ENCODE measurements around the gene MGARP.

The MGARP gene

GRCh38 chr4:139301113-139301820, 21.2 kb upstream of the MGARP start, which contains the start of gene NAA15:
Gene NAA15 (plus strand): TSS chr4:139301505. CDS start chr4:139301778, 273 bp downstream.
- no peak for TF ChIP-seq CTCF (IDR thresholded peaks at IDR 0.05; ENCODE audit: insufficient read depth, low read depth, low read length, missing control alignments)
- DNase-seq (ENCODE audit: low read depth), result peak; percentile 98
- peak within 1 kb of the TSS; percentile 80 for H3K4me3 ChIP-seq (ENCODE audit: low read depth, low read length)

- no peak for TF ChIP-seq CTCF (IDR thresholded peaks at IDR 0.05; ENCODE audit: insufficient read depth, low read depth, low read length, missing control alignments)
- DNase-seq (ENCODE audit: low read depth), result peak; percentile 48
- peak overlapping the region; percentile 80 for H3K4me3 ChIP-seq (ENCODE audit: low read depth, low read length)
These were observed 20.5 kb upstream of the MGARP start for GRCh38 chr4:139300431-139301112.

GRCh38 chr4:139299536-139299935, 19.5 kb upstream of the MGARP start:
- no peak for TF ChIP-seq CTCF (IDR thresholded peaks at IDR 0.05; ENCODE audit: insufficient read depth, low read depth, low read length, missing control alignments)
- no peak overlapping the region; the same call in 1 of the 2 replicates for H3K4me3 ChIP-seq (ENCODE audit: low read depth, low read length)
- no peak for DNase-seq (ENCODE audit: low read depth)

GRCh38 chr4:139297001-139297410, 17.0 kb upstream of the MGARP start:
- TF ChIP-seq CTCF (IDR thresholded peaks at IDR 0.05; ENCODE audit: insufficient read depth, low read depth, low read length, missing control alignments), result no peak

GRCh38 chr4:139295942-139296299, 15.9 kb upstream of the MGARP start:
- no peak for TF ChIP-seq CTCF (IDR thresholded peaks at IDR 0.05; ENCODE audit: insufficient read depth, low read depth, low read length, missing control alignments)
- DNase-seq (ENCODE audit: low read depth), result no peak
- no peak overlapping the region; the same call in 1 of the 2 replicates for H3K4me3 ChIP-seq (ENCODE audit: low read depth, low read length)

More at GRCh38 chr4:139297001-139297410, 17.0 kb upstream of the MGARP start:
- DNase-seq (ENCODE audit: low read depth), result peak; percentile 30
- H3K4me3 ChIP-seq (ENCODE audit: low read depth, low read length), result no peak overlapping the region

- peak; percentile 96 for TF ChIP-seq CTCF (IDR thresholded peaks at IDR 0.05; ENCODE audit: insufficient read depth, low read depth, low read length, missing control alignments)
- DNase-seq (ENCODE audit: low read depth), result peak; percentile 96
- peak overlapping the region; percentile 94 for H3K4me3 ChIP-seq (ENCODE audit: low read depth, low read length)
These were observed 15.3 kb upstream of the MGARP start for GRCh38 chr4:139295206-139295941.
